B cell (primary cell): ENCODE measurements around the gene SLC16A12. TPM values are rescaled to one million over a fixed set of nuclear protein-coding genes. Genes with fewer than 3 reads are reported as not detected.

Source experiments
- ATAC-seq: fragments of 200-7000 bp; cut with Tn5 transposase; one replicate; pipeline ENCODE4 v1.10.0; 2021; ENCODE audit warnings: low read depth, mild to moderate bottlenecking, moderate number of reproducible peaks, moderate library complexity
- CTCF ChIA-PET: fragments of 350-600 bp; sonication (Branson Sonifier 250); formaldehyde crosslinking; loops from one replicate; lab custom pipeline; 2021; ENCODE audit warnings: antibody characterized with exemption, inconsistent platforms; lab: Charles Lee
- POLR2A ChIA-PET: fragments of 350-600 bp; sonication (Branson Sonifier 250); formaldehyde crosslinking; loops from one replicate; lab custom pipeline; 2021; ENCODE audit warnings: antibody characterized with exemption; lab: Charles Lee
- DNase-seq: peaks from one replicate; pipeline ENCODE4 v3.0.0; 2013
- H2AFZ ChIP-seq: 2 replicates; pipeline ENCODE4 v1.6.1; 2012; ENCODE audit warnings: mild to moderate bottlenecking, low read depth, low read length; ENCODE audit not compliant: insufficient read depth, poor library complexity, severe bottlenecking
- H3K27ac ChIP-seq, 2 donors: 1 replicate in 1 of 2; 2 replicates in 1 of 2; pipeline ENCODE4 v1.5.1; 2012 to 2013; ENCODE audit warnings: low read length in 2 of 2, mild to moderate bottlenecking in 2 of 2, moderate library complexity in 1 of 2
- H3K27me3 ChIP-seq, 4 experiments: fragments of 200-600 bp in 1 of 4; sonication (generic) in 1 of 4; replicated peaks in 1 of 4; 1 replicate in 2 of 4; 2 replicates in 2 of 4; pipeline versions ENCODE4 v1.6.1 to v1.7.0; 2013 to 2016; ENCODE audit warnings: low read length in 3 of 4, mild to moderate bottlenecking in 2 of 4, mixed read lengths in 1 of 4, moderate library complexity in 1 of 4; ENCODE audit not compliant: insufficient read depth in 4 of 4, control insufficient read depth in 3 of 4; ENCODE audit errors: control extremely low read depth in 1 of 4
- H3K36me3 ChIP-seq, 2 experiments: replicated peaks in 1 of 2; 1 replicate in 1 of 2; 2 replicates in 1 of 2; pipeline versions ENCODE4 v1.6.1 to v1.7.1; 2013; ENCODE audit warnings: low read length in 1 of 2; ENCODE audit not compliant: insufficient read depth in 2 of 2, control insufficient read depth in 1 of 2; ENCODE audit errors: control extremely low read depth in 1 of 2, extremely low read depth in 1 of 2
- H3K4me1 ChIP-seq, 2 donors: fragments of 200-600 bp in 1 of 2; sonication (generic) in 1 of 2; 1 replicate in 1 of 2; 2 replicates in 1 of 2; pipeline versions ENCODE4 v1.5.1 to v1.6.1; 2013 to 2017; ENCODE audit warnings: low read length in 2 of 2; ENCODE audit not compliant: control insufficient read depth in 2 of 2, insufficient read depth in 2 of 2
- H3K4me2 ChIP-seq: replicated peaks from 2 replicates; pipeline ENCODE3; 2012; ENCODE audit warnings: mild to moderate bottlenecking, low read depth, low read length; ENCODE audit not compliant: poor library complexity, severe bottlenecking
- H3K4me3 ChIP-seq, 5 experiments: fragments of 200-600 bp in 1 of 5; sonication (generic) in 1 of 5; 1 replicate in 3 of 5; 2 replicates in 2 of 5; pipeline versions ENCODE4 v1.5.1 to v1.7.0; 2011 to 2016; ENCODE audit warnings: low read length in 4 of 5, mild to moderate bottlenecking in 4 of 5, low read depth in 2 of 5, control low read depth in 1 of 5, moderate library complexity in 1 of 5; ENCODE audit not compliant: insufficient read depth in 1 of 5; ENCODE audit errors: control extremely low read depth in 1 of 5, extremely low read depth in 1 of 5
- H3K79me2 ChIP-seq: fragments of 200-600 bp; sonication (generic); one replicate; pipeline ENCODE4 v1.6.0; 2016; ENCODE audit warnings: low read length; ENCODE audit not compliant: control insufficient read depth, insufficient read depth
- H3K9ac ChIP-seq: fragments of 200-600 bp; sonication (generic); 2 replicates; pipeline ENCODE4 v1.6.1; 2017; ENCODE audit warnings: mild to moderate bottlenecking, low read length, moderate library complexity
- H3K9me3 ChIP-seq, 3 donors: one replicate each; pipeline versions ENCODE4 v1.6.1 to v1.7.1; 2013; ENCODE audit warnings: low read length in 2 of 3; ENCODE audit not compliant: control insufficient read depth in 2 of 3, insufficient read depth in 1 of 3; ENCODE audit errors: control extremely low read depth in 1 of 3
- H4K20me1 ChIP-seq: 2 replicates; pipeline ENCODE4 v1.6.0; 2012; ENCODE audit warnings: mild to moderate bottlenecking, low read length; ENCODE audit not compliant: insufficient read depth, control insufficient read depth, poor library complexity, severe bottlenecking
- H3K27ac Mint-ChIP-seq: one replicate; pipeline ENCODE4 v1.8.0; 2021; ENCODE audit warnings: mixed read lengths
- H3K27me3 Mint-ChIP-seq: one replicate; pipeline ENCODE4 v1.8.0; 2021; ENCODE audit warnings: mixed read lengths
- H3K4me1 Mint-ChIP-seq: one replicate; pipeline ENCODE4 v1.8.0; 2021; ENCODE audit warnings: mixed read lengths
- H3K4me3 Mint-ChIP-seq: one replicate; pipeline ENCODE4 v1.8.0; 2021; ENCODE audit warnings: mixed read lengths
- H3K9me3 Mint-ChIP-seq: one replicate; pipeline ENCODE4 v1.8.0; 2022; ENCODE audit warnings: mixed read lengths; ENCODE audit not compliant: insufficient read depth
- CTCF ChIP-seq: fragments of 200-600 bp; IDR thresholded peaks from one replicate; pipeline ENCODE4 v1.8.0; 2022; ENCODE audit warnings: antibody characterized with exemption, mild to moderate bottlenecking
- EZH2 ChIP-seq: IDR thresholded peaks from 2 replicates; pipeline ENCODE4 v1.6.1; 2012; ENCODE audit warnings: borderline replicate concordance, low read depth, mild to moderate bottlenecking, moderate library complexity, low read length; ENCODE audit not compliant: insufficient read depth, poor library complexity, severe bottlenecking
- WGBS: methylation state at CpG from one replicate; pipeline ENCODE4 v1.1.5; 2013; ENCODE audit warnings: missing lambda C conversion rate; ENCODE audit not compliant: insufficient coverage; 5-methylcytosine and 5-hydroxymethylcytosine counted together
- intact Hi-C: fragments of 100-400 bp; cut with micrococcal nuclease; formaldehyde crosslinking; loops from one replicate; pipeline ENCODE4 v1.10.0; 2022
- polyA plus RNA-seq: library from polyadenylated mRNA; depleted of rRNA; stranded (reverse); fragments of >200 nt; gene quantifications from 2 replicates; pipeline ENCODE4 v1.2.3, GENCODE V29; 2012
- total RNA-seq, 2 donors: library from RNA; stranded (reverse); fragments of 120-200 nt in 1 of 2; gene quantifications; 1 replicate in 1 of 2; 2 replicates in 1 of 2; pipeline versions ENCODE4 v1.2.3 to v1.2.4, GENCODE V29; 2013 to 2022

The SLC16A12 gene
- total and polyA plus RNA-seq, 2 donors (not counting 1 experiment from before 2014, with no cell fraction given): not detected

GRCh38 chr10:89534826-89535166 lies 598 bp downstream of the SLC16A12 start:
- Histone ChIP-seq H3K4me3 (no peak overlapping the region), H3K79me2 (no peaks in the 10 kb centered on the region), H3K36me3 (no peaks in the 10 kb centered on the region), H3K27me3 (peaks cover 0 to 36% (median 26%) of the 10 kb centered on the region in 4 experiments), H3K9ac (no peak overlapping the region), H4K20me1 (no peaks in the 10 kb centered on the region), H3K9me3 (no peaks in the 10 kb centered on the region), H3K27ac (no peak overlapping the region), H3K4me1 (peaks cover 5 to 14% of the 10 kb centered on the region in 2 donors), H3K4me2 (peak overlapping the region; percentile 35), H2AFZ (no peak overlapping the region)
- CTCF ChIA-PET: interaction anchor here (0.8 kb wide), 1 partner anchor 16 kb away, joined by 3 read pairs; no protein-coding TSS in a partner anchor
- peak overlapping the region; percentile 37 for H3K4me3 Mint-ChIP-seq
- no peaks in the 10 kb centered on the region for H3K9me3 Mint-ChIP-seq
- peaks cover 16% of the 10 kb centered on the region for H3K4me1 Mint-ChIP-seq
- no peak for TF ChIP-seq CTCF
- TF ChIP-seq EZH2: no peak
- peaks cover 61% of the 10 kb centered on the region for H3K27me3 Mint-ChIP-seq
- POLR2A ChIA-PET: no interaction called here
- no peak for DNase-seq
- WGBS: 70% methylated on average over 4 of the region's 8 CpGs
- intact Hi-C loops: no loop called here
- H3K27ac Mint-ChIP-seq: no peak overlapping the region
- ATAC-seq: no peak

GRCh38 chr10:89532476-89532875 lies 2.9 kb downstream of the SLC16A12 start:
- H3K4me3 ChIP-seq: no peak overlapping the region
- POLR2A ChIA-PET: no interaction called here
- no peak for TF ChIP-seq CTCF
- TF ChIP-seq EZH2: no peak
- H3K9me3 ChIP-seq: no peaks in the 10 kb centered on the region
- H3K9ac ChIP-seq: no peak overlapping the region
- H4K20me1 ChIP-seq: no peaks in the 10 kb centered on the region
- ATAC-seq (no peak), DNase-seq (no peak)
- Mint-ChIP-seq H3K9me3 (no peaks in the 10 kb centered on the region), H3K4me1 (peaks cover 16% of the 10 kb centered on the region), H3K4me3 (no peak overlapping the region), H3K27ac (no peak overlapping the region), H3K27me3 (peaks cover 49% of the 10 kb centered on the region)
- H3K79me2 ChIP-seq: no peaks in the 10 kb centered on the region
- CTCF ChIA-PET: no interaction called here
- no peak overlapping the region for H3K4me2 ChIP-seq
- H3K36me3 ChIP-seq: no peaks in the 10 kb centered on the region
- WGBS: no CpG with 5 or more reads among the region's 3 CpGs
- peaks cover 0 to 36% (median 24%) of the 10 kb centered on the region in 4 experiments for H3K27me3 ChIP-seq
- no peak overlapping the region for H3K27ac ChIP-seq
- H3K4me1 ChIP-seq: peaks cover 5 to 14% of the 10 kb centered on the region in 2 donors
- no peak overlapping the region for H2AFZ ChIP-seq
- intact Hi-C loops: no loop called here
